Spleen (tissue), 7 donors: ENCODE data around the gene VPS9D1.
"Not testable (repeated sequence)": the region's sequence is repeated elsewhere in the genome, so short reads cannot be mapped to it uniquely, and the experiment has no call there.

Source experiments
- CTCF ChIP-seq, 11 experiments: fragments of 200-600 bp in 7 of 11; fragments of 450-650 bp in 4 of 11; sonication (generic) in 4 of 11; IDR thresholded peaks in 8 of 11; conservative IDR thresholded peaks in 3 of 11; 1 replicate in 7 of 11; 2 replicates in 4 of 11; pipeline versions ENCODE4 v1.4.0 to v1.8.0; 2016 to 2021; ENCODE audit warnings: antibody characterized with exemption in 11 of 11, inconsistent platforms in 4 of 11, mild to moderate bottlenecking in 1 of 11
- POLR2A ChIP-seq, 3 donors: fragments of 450-650 bp; IDR thresholded peaks; one replicate each; pipeline ENCODE4 v1.5.1; 2017; ENCODE audit warnings: antibody characterized with exemption in 3 of 3, mild to moderate bottlenecking in 1 of 3
- POLR2AphosphoS5 ChIP-seq, 3 donors: sonication (generic); formaldehyde crosslinking; IDR thresholded peaks; one replicate each; pipeline ENCODE4 v1.5.1; 2017; ENCODE audit warnings: antibody characterized with exemption in 3 of 3
- donor health status: DM: no; HTN: no; CAD: no; lungs with moderate emphysema.
- donor health status: DM: no; HTN: no; CAD: no.
- donor health status: DM: no; HTN: no; CAD: no.

- TF ChIP-seq POLR2A (IDR thresholded peaks at IDR 0.05); POLR2AphosphoS5 (IDR thresholded peaks at IDR 0.05); CTCF (IDR thresholded peaks at IDR 0.05 in 8 of 11, conservative IDR thresholded peaks at IDR 0.05 in 3 of 11): not testable (repeated sequence)
Measured at GRCh38 chr16:89664238-89664637, 56.5 kb downstream of the VPS9D1 start.
